Measurements from ENCODE around the gene KRTAP4-11. TPM values are rescaled to one million over a fixed set of nuclear protein-coding genes. Genes with fewer than 3 reads are reported as not detected.
"Not testable (repeated sequence)": the region's sequence is repeated elsewhere in the genome, so short reads cannot be mapped to it uniquely, and the experiment has no call there.

The KRTAP4-11 gene
- total RNA-seq, 1 experiment from 2014 or later = not detected

GRCh38 chr17:41153856-41154255 is 35.7 kb upstream of the KRTAP4-11 start:
- Mint-ChIP-seq H3K27me3 (ENCODE audit: unreplicated experiment) (no peaks in the 10 kb centered on the region), H3K27ac (ENCODE audit: unreplicated experiment) (no peak overlapping the region), H3K4me3 (ENCODE audit: low read depth, unreplicated experiment) (no peak overlapping the region), H3K9me3 (ENCODE audit: low read depth, unreplicated experiment) (no peaks in the 10 kb centered on the region), H3K36me3 (ENCODE audit: insufficient read depth, unreplicated experiment) (no peaks in the 10 kb centered on the region), H3K4me1 (ENCODE audit: low read depth, unreplicated experiment) (peaks cover 3% of the 10 kb centered on the region)
- TF ChIP-seq CTCF (IDR thresholded peaks at IDR 0.05; ENCODE audit: unreplicated experiment) = no peak
- CTCF ChIA-PET = no interaction called here
- intact Hi-C loops (cut with micrococcal nuclease; ENCODE audit: unreplicated experiment) = no loop called here
- no peak for DNase-seq
- no TSS peak for BruUV-seq (replicated peaks)

- no TSS peak for BruUV-seq (replicated peaks)
- Mint-ChIP-seq H3K27ac (ENCODE audit: unreplicated experiment) (no peak overlapping the region), H3K9me3 (ENCODE audit: low read depth, unreplicated experiment) (no peaks in the 10 kb centered on the region), H3K4me1 (ENCODE audit: low read depth, unreplicated experiment) (peaks cover 6% of the 10 kb centered on the region), H3K27me3 (ENCODE audit: unreplicated experiment) (no peaks in the 10 kb centered on the region), H3K4me3 (ENCODE audit: low read depth, unreplicated experiment) (no peak overlapping the region), H3K36me3 (ENCODE audit: insufficient read depth, unreplicated experiment) (no peaks in the 10 kb centered on the region)
- DNase-seq = no peak
- TF ChIP-seq CTCF (IDR thresholded peaks at IDR 0.05; ENCODE audit: unreplicated experiment) = no peak
- intact Hi-C loops (cut with micrococcal nuclease; ENCODE audit: unreplicated experiment) = no loop called here
- CTCF ChIA-PET = no interaction called here
Measured at GRCh38 chr17:41151525-41151924, 33.4 kb upstream of the KRTAP4-11 start.

GRCh38 chr17:41150026-41150425 is 31.9 kb upstream of the KRTAP4-11 start:
- no peak overlapping the region for H3K4me3 Mint-ChIP-seq (ENCODE audit: low read depth, unreplicated experiment)
- no peak for TF ChIP-seq CTCF (IDR thresholded peaks at IDR 0.05; ENCODE audit: unreplicated experiment)
- H3K27ac Mint-ChIP-seq (ENCODE audit: unreplicated experiment) = no peak overlapping the region
- H3K9me3 Mint-ChIP-seq (ENCODE audit: low read depth, unreplicated experiment) = no peaks in the 10 kb centered on the region
- intact Hi-C loops (cut with micrococcal nuclease; ENCODE audit: unreplicated experiment) = no loop called here
- CTCF ChIA-PET = no interaction called here
- no peaks in the 10 kb centered on the region for H3K36me3 Mint-ChIP-seq (ENCODE audit: insufficient read depth, unreplicated experiment)
- BruUV-seq (replicated peaks) = no TSS peak
- no peak for DNase-seq
- H3K27me3 Mint-ChIP-seq (ENCODE audit: unreplicated experiment) = no peaks in the 10 kb centered on the region
- peaks cover 6% of the 10 kb centered on the region for H3K4me1 Mint-ChIP-seq (ENCODE audit: low read depth, unreplicated experiment)

GRCh38 chr17:41149652-41149985 is 31.4 kb upstream of the KRTAP4-11 start, which contains the start of gene KRTAP4-5:
TSS of gene KRTAP4-5 (minus strand) at chr17:41149825. CDS start at chr17:41149767, 58 bp downstream.
- BruUV-seq (replicated peaks) = no TSS peak
- no peaks in the 10 kb centered on the region for H3K9me3 Mint-ChIP-seq (ENCODE audit: low read depth, unreplicated experiment)
- intact Hi-C loops (cut with micrococcal nuclease; ENCODE audit: unreplicated experiment) = no loop called here
- H3K27me3 Mint-ChIP-seq (ENCODE audit: unreplicated experiment) = no peaks in the 10 kb centered on the region
- TF ChIP-seq CTCF (IDR thresholded peaks at IDR 0.05; ENCODE audit: unreplicated experiment) = no peak
- H3K27ac Mint-ChIP-seq (ENCODE audit: unreplicated experiment) = no peak within 1 kb of the TSS
- no peak for DNase-seq
- CTCF ChIA-PET = no interaction called here
- H3K36me3 Mint-ChIP-seq (ENCODE audit: insufficient read depth, unreplicated experiment) = no peaks in the 10 kb centered on the region
- H3K4me1 Mint-ChIP-seq (ENCODE audit: low read depth, unreplicated experiment) = peaks cover 6% of the 10 kb centered on the region
- no peak within 1 kb of the TSS for H3K4me3 Mint-ChIP-seq (ENCODE audit: low read depth, unreplicated experiment)

- BruUV-seq (replicated peaks); H3K4me1 Mint-ChIP-seq (ENCODE audit: low read depth, unreplicated experiment); H3K27me3 Mint-ChIP-seq (ENCODE audit: unreplicated experiment); CTCF ChIA-PET; H3K36me3 Mint-ChIP-seq (ENCODE audit: insufficient read depth, unreplicated experiment); intact Hi-C loops (cut with micrococcal nuclease; ENCODE audit: unreplicated experiment); H3K4me3 Mint-ChIP-seq (ENCODE audit: low read depth, unreplicated experiment); H3K9me3 Mint-ChIP-seq (ENCODE audit: low read depth, unreplicated experiment); DNase-seq; H3K27ac Mint-ChIP-seq (ENCODE audit: unreplicated experiment): not testable (repeated sequence)
Measured at GRCh38 chr17:41148971-41149651, 30.9 kb upstream of the KRTAP4-11 start.

All from Calu3 (cell line).